ENCODE measurements around the gene ENPP1.

DNA sequence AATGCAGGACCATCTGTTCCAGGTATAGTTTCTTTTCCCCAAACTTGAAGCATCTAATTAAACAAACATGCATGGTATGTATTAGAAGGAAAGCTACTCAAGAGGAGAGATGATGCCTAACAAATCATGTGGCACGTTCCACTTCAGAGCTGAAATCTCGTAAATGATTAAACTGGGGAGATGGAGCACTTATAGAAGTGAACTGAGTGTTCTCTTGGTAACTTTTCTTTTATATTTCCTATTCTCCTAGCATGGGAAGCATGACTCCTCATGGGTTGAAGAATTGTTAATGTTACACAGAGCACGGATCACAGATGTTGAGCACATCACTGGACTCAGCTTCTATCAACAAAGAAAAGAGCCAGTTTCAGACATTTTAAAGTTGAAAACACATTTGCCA is 82.3 kb downstream of the ENPP1 start:
- TF ChIP-seq CHD2 (IDR thresholded peaks at IDR 0.05; ENCODE audit: low read length, partially characterized antibody), result no peak
- no peak for TF ChIP-seq RAD21 (IDR thresholded peaks at IDR 0.05; ENCODE audit: low read length)
- TF ChIP-seq CTCF (IDR thresholded peaks at IDR 0.05), result no peak
- no peak for TF ChIP-seq NFIC (IDR thresholded peaks at IDR 0.05; ENCODE audit: borderline replicate concordance)
- TF ChIP-seq EZH2phosphoT487 (IDR thresholded peaks at IDR 0.05; ENCODE audit: borderline replicate concordance, low read depth), result no peak
- TF ChIP-seq, protein P1, sequence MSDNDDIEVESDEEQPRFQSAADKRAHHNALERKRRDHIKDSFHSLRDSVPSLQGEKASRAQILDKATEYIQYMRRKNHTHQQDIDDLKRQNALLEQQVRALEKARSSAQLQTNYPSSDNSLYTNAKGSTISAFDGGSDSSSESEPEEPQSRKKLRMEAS (IDR thresholded peaks at IDR 0.05; ENCODE audit: low read depth), result no peak
- TF ChIP-seq ZBTB33 (IDR thresholded peaks at IDR 0.05; ENCODE audit: borderline replicate concordance, low read depth), result no peak
- TF ChIP-seq EP300 (IDR thresholded peaks at IDR 0.05; ENCODE audit: borderline replicate concordance in 1 of 2, low read depth in 1 of 2, low read length in 1 of 2), result no peak
- no peak for TF ChIP-seq USF2 (IDR thresholded peaks at IDR 0.05; ENCODE audit: borderline replicate concordance, low read depth, low read length)
- TF ChIP-seq GATA2 (CRISPR knock-in tag; IDR thresholded peaks at IDR 0.05), result no peak

Measured in SK-N-SH (cell line).